ENCODE results near the gene PACS2.

Gene PACS2

DNA sequence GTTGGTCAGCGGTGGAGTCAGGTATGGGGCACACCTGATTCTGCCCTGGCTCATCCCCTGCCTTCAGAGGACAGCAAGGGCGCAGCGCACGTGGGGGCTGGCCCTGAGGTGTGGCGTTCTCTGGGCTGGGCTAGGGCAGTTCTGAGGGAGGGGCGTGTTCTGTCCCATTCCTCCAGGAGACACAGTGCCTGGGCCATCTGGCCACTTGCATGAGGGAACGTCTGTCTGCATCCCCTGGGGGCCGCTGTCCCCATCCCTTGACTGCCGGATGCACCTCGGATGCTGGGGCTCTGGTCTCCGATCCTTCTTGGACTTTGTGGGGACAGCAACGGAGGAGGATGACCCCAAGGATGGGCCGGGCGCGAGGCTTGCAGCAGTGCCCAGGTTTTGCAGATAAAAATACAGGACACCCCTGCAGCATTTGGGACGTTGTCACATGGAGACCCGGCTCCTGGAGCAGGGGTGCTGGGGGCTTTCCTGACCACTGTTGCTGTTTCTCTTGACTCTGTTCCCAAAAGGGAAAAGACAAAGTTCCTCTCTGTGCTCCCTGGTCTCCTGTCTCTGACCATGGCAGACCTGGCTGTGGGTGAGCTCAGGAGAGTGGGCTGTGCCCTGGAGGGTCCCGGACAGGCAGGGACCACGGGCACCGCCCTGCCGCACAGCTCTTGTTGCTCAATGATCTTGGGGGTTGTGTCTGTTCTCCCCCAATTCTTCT lies 112.0 kb downstream of the PACS2 start:
- DNase-seq: no peak

DNA sequence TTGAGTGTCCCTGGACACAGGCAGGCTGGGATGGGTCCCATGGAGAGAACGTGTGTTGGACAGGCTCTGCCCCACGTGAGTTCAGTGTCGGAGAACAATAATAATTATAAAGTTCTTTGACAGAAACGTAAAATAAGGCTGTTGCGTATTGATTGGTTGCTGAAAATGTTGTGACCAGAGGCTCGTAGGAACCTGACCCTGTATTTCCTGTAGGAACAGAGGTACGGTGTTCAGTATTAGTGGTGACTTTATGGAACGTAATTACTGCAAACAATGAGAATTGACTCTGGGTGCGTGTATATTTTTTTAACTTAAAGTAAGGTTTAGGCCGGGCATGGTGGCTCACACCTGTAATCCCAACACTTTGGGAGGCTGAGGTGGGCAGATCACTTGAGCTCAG lies 112.9 kb downstream of the PACS2 start:
- DNase-seq: no peak

DNA sequence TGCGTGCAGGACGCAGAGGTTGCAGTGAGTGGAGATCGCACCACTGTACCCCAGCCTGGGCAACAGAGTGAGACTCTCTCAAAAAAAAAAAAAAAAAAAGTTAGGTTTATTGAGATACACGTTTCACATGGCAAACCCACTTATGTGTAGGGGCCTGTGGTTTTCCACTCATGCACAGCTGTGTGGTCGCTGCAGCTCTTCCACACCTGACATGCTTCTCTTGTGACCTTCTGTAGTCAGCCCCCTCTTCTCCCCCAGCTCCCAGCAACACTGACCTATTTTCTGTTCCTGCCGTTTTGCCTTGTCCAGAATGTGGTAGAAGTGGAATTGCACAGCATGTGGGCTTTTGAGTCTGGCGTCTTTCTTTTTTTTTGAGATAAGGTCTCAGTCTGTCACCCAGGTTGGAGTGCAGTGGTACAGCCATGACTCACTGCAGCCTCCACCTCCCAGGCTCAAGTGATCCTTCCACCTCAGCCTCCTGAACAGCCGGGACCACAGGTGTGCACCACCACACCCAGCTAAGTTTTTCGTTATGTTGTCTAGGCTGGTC lies 113.5 kb downstream of the PACS2 start:
- no peak for DNase-seq

- no peak for DNase-seq
These were observed 115.5 kb downstream of the PACS2 start for GRCh38 chr14:105430042-105430441.

- DNase-seq: no peak
These were observed 116.0 kb downstream of the PACS2 start for GRCh38 chr14:105430565-105430964.

DNA sequence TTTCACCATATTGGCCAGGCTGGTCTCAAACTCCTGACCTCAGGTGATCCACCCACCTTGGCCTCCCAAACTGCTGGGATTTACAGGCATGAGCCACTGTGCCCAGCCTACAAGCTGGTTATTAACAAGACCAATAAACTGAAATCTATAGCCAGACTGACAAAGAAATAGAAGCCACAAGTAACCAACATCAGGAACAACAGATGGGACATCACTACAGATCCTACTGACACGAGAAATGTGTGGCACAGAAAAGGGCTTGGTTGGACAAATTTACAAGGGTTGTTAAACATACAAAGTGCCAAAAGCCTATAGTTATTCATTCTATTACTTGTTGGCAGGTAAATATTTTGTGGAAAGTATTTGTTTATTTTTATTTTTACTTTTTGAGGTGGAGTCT lies 116.7 kb downstream of the PACS2 start:
- DNase-seq: no peak

- no peak for DNase-seq
These were observed 118.1 kb downstream of the PACS2 start for GRCh38 chr14:105432657-105433056.

DNA sequence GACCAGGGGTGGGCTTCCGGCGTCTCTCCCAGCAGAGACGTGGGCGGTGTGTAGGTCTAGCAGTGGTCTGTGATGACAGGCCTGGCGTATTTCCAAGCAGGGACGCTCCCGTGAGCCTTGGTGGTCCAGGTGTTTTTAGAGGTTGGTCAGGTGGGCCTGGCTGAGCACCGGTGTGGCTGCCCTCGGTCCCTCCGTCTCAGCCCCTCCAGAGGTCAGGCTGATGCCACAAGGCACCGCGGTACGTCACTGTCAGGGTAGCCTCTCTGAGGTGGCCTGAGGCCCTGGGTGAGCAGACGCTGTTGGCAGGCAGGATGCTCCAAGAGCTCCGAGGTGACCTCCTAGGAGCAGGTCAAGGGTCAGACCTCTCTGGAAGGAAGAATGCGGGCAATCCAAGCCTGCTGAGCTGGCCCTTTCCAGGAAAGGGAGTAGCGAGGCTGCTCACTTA lies 118.6 kb downstream of the PACS2 start:
- DNase-seq: no peak

DNA sequence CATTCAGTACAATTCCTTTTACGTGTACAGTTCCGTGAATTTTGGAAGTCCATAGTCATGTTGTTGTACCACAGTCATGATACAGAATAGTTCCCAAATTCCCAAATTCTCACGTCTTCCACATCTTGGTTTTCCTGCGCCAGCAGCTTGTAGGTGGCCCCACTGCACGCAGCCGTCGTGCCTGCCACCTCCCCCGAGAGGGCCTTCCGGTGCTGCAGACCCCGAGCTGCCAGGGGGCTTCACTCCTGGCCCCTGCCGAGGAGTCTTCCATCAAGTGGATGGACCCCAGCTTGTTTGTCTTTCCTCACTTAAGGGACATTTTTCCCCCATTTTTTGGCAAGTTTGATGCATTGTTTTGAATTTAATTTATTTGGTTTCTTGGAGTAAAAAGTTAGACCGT lies 121.9 kb downstream of the PACS2 start:
- no peak for DNase-seq

GRCh38 chr14:105436891-105437722 lies 122.6 kb downstream of the PACS2 start:
- DNase-seq: no peak

GRCh38 chr14:105437723-105438500 lies 123.4 kb downstream of the PACS2 start:
- no peak for DNase-seq

- DNase-seq: no peak
These were observed 124.6 kb downstream of the PACS2 start for GRCh38 chr14:105439179-105439578.

- no peak for DNase-seq
These were observed 125.4 kb downstream of the PACS2 start for GRCh38 chr14:105439710-105440553.

GRCh38 chr14:105440554-105440900 lies 126.0 kb downstream of the PACS2 start:
- no peak for DNase-seq

GRCh38 chr14:105440992-105441391 lies 126.4 kb downstream of the PACS2 start:
- no peak for DNase-seq

GRCh38 chr14:105442125-105442524 lies 127.6 kb downstream of the PACS2 start:
- DNase-seq: no peak

DNA sequence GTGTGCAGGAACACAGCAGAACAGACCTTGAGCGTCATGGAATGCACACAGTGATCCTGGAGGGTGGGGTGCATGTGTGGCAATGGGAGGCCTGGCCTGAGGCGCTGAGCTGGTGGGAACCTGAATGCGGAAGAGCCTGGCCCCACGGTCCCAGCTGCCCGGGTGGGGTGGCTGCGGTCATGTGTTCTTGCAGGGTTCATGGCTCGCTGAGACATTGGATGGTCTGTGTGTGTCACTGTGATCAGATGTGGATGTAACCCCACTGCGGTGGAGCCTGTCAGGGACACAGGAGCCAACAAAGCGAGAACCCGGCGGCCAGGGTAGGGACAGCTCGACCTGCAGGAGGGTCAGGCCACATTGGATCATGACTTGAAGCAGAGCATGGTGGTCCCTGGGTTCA lies 128.3 kb downstream of the PACS2 start:
- DNase-seq: no peak

DNA sequence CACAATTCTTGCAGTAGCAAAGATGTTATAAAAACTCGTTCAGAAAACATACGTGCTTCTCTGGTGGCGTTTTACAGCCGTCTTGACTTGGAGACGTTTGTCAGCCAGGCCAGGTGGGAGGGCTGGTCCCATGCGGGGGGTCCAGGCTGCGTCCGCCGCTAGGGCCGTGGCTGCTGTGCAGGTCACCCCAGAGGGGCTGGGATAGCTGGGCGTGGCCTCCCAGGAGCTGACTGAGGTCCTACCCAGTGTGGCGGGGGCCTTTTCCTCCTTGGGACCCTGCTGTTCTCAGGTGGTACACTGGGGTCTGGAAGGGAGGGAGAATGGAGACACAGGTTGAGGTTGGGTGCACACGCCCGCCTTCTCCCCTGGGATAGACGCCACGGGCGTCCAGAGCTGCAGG lies 130.3 kb downstream of the PACS2 start:
- DNase-seq: no peak

- DNase-seq: no peak
These were observed 130.7 kb downstream of the PACS2 start for GRCh38 chr14:105445290-105445689.

- DNase-seq: no peak
These were observed 131.6 kb downstream of the PACS2 start for GRCh38 chr14:105445901-105446845.

DNA sequence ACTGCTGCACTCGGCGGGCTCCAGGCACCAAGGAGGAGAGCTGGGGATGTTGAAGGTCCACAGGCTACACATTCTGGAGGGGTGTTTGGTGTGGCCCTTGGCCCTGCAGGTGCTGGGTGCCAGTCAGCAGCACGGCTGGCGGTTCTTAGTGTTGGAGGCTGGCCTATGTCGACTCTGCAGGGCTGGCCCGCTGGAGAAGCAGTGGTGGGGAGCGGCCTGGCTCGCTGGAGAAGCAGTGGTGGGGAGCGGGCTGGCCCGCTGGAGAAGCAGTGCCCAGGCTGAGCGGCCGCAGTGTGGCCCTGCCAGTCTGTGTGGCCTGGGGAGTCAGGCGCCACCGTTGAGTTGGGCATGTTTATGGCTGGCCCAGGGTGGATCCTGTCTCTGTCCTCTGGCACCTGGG lies 132.4 kb downstream of the PACS2 start:
- no peak for DNase-seq
